ENCODE data around the gene SARDH.

The SARDH gene

GRCh38 chr9:133666845-133667244 lies 71.3 kb downstream of the SARDH start:
- no peak for DNase-seq

- no peak for DNase-seq
Observed at GRCh38 chr9:133666387-133666786, 71.8 kb downstream of the SARDH start.

DNA sequence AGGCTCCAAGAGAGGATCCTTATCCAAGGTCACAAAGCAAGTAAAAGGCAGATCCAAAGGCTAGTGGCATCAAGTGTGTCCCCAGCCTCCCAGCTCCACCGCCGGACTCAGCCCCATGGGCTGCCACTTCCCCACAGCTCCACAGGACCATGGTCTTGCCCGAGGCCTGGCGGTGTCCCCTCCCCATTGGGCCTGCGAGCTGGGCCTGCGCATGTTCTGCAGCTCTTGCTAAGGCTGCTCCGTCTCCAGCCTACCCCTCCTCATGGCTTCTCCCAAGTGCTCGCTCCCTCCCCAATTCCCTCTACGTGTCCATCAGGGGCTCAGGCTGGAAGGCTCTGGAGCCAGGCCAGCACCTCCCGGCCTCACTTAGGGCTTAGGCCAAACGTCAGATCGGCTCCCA lies 72.6 kb downstream of the SARDH start:
- no peak for DNase-seq

GRCh38 chr9:133665096-133665495 lies 73.1 kb downstream of the SARDH start:
- no peak for DNase-seq

GRCh38 chr9:133664173-133665050 lies 73.7 kb downstream of the SARDH start:
- DNase-seq: no peak

GRCh38 chr9:133661846-133662540 lies 76.2 kb downstream of the SARDH start:
- no peak for DNase-seq

DNA sequence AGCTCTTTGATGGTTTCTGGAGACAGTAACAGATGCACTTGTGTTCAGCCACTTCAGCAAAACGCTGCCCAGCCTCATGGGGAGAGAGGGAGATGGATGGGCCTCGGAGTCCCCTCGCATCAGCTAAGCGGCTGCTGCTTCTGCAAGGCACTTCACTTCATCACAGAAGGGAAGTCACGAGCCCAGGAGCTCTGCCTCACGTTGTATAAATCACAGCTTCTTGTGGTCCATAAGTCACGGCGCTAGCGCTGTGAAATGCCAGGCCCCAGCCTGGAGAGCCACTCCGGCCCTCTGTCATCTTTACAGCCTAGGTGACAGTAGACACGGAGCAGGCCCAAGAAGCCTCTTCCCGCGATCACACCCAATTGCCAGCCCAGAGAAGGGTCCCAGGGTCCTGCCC lies 78.6 kb downstream of the SARDH start:
- no peak for DNase-seq

DNA sequence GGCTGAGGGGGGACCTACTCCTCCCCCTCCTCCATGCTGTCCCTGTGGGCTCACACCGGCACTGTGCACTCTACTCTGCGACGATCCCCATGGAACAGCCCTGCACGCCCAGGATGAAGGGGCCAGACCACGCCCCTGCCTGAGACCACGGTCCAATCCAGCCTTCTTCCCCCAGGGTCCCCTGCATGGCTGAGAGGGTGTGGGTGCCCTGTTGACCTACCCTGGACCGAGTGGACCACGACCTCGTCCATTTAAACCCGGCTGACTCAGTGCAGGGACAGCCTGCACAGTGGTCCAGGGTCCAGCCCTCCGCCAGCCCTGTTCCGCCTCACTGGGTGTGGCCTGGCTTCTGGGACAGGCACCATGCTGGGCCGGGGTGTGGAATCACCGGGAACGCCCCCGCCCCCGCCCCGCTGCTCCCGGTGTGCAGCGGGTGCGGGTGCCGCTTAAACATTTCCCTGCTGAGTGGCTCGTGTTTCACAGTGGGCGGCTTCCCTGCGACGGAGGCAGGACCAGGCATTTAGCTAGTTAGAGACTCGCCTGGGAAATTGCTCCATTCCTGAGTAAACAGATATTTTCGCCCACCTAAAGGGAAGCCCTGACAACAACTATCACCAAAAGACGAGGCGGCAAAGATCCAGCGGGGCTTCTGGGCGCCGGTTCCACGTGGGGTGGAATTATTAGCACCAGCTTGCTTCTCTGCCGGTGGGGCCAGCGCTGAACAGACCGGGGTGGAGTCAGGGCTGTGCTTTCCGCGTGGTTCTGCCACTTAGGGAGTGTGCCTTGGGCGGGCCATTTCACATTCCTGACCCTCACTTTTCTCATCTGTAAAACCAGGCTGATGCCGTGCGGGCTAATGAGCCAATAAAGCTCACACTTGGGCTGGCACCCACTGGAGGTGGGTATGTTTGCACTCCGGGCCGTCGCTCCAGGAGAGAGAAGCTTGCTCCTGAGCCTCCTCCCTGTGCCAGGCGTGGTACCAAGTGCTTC lies 79.4 kb downstream of the SARDH start:
- no peak for DNase-seq

- no peak for DNase-seq
Observed at GRCh38 chr9:133657120-133657661, 81.0 kb downstream of the SARDH start.

GRCh38 chr9:133656211-133657119 lies 81.7 kb downstream of the SARDH start:
- no peak for DNase-seq

DNA sequence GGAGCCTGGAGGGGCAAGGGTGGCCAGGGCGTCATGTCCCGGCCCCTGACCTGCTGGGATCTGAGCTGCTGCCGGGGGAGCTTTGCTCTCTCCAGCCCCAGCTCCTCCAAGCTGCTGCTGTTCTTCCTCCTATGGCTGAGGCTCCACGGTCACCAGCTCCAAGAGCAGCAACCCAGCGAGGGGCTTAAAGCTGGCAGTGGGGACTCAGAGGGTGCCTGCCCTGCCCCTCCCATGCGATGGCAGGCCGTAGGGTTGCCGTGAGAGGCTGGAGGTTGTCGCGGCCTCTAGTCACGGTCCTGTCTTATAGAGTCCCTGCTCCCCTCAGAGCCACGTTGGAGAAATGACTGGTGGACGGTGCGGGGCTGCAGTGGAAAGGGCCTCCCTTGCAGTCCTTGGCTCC lies 82.5 kb downstream of the SARDH start:
- no peak for DNase-seq

- DNase-seq: no peak
Observed at GRCh38 chr9:133654736-133655657, 83.2 kb downstream of the SARDH start.

- DNase-seq: no peak
Observed at GRCh38 chr9:133653638-133654037, 84.5 kb downstream of the SARDH start.

GRCh38 chr9:133650026-133650425 lies 88.1 kb downstream of the SARDH start:
- no peak for DNase-seq

- no peak for DNase-seq
Observed at GRCh38 chr9:133649194-133649593, 89.0 kb downstream of the SARDH start.

- no peak for DNase-seq
Observed at GRCh38 chr9:133647765-133648469, 90.2 kb downstream of the SARDH start.

DNA sequence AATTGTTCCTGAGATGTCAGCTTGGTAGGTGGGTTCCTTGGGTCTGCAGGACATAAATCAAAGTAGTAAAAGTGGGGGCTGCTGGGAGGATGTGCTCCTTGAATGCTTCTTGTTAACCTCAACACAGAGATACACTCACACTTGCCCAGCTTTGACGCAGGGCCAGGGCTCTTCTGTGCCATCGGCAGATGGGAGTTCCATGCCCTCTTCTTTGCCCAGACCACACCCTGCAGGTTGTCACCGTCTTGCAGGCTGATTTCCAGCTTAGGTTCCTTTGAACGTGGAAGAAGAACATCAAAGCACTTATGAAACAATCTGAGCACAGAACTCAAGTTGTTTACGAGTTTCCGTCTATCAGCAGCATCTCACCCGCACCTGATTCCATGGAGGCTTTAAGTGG lies 91.0 kb downstream of the SARDH start:
- DNase-seq: no peak

DNA sequence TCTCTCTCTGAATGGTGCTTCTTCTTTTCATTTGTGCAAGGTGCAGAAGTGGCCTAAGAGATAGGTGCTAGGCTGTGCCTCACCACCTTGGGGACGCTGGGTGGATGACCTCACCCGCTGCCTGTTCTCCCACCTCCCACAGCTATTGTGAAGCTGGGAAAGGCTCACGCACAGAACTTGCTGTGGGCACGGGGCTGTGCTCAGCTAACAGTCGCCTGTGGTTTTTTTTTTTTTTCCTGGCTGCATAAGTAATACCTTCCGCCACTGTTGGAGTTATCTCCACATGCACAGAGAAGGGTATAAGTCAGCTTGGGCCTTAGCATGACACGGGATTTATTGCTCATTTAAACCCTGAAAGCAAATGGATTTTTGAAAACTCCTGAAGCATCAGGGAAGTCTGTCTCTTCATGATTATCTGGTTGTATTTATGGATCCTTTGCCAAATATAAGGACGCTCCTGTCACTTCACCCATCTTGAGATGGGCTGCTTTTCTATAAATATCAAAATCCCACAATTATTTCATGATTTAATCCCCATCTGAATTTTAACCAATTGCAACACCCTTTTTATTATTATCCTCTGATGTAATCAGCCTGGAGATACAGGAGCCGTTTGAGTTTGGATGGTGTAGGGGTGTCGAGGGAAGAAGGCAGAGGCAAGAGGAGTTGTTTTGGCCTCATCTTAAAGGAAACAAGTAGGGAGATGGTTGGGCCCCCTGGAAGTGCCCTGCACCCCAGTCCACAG lies 93.0 kb downstream of the SARDH start:
- no peak for DNase-seq
